ENCODE measurements around the gene ELMO1.

DNA sequence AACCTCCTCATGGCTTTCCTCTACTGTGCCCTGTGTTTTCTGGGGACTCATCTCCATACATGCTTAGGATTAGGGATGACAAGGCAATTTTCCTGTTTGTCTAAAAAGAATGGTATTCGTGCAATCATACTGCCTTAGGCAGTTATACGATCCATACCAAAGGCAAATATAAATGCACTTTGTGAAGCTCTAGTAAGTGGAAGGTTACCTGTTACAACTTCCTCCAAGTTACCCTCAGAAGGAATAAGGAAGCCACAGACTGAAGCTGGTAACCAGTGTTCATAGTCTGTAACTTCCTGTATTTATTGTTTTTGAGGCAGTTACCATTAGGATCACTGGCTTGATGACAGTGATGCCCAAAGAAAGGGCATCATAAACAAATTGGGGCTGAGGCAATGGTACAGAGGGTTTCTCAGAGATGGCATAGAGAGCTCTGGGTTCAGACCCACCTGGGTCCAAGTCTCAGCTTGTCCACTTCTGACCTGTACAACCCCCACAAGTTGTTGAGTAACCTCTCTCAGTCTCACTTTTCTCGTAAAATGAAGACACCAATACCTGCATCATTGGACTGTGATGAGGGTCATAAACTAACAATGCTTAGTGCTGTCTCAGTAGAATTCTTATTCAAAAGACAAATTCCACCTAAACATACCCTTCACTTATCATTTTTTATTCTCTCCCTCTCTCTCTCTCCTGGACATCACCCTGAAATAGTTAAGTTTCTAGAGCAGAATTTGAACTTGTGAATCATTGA lies 138.2 kb downstream of the ELMO1 start:
- TF ChIP-seq, protein P1, sequence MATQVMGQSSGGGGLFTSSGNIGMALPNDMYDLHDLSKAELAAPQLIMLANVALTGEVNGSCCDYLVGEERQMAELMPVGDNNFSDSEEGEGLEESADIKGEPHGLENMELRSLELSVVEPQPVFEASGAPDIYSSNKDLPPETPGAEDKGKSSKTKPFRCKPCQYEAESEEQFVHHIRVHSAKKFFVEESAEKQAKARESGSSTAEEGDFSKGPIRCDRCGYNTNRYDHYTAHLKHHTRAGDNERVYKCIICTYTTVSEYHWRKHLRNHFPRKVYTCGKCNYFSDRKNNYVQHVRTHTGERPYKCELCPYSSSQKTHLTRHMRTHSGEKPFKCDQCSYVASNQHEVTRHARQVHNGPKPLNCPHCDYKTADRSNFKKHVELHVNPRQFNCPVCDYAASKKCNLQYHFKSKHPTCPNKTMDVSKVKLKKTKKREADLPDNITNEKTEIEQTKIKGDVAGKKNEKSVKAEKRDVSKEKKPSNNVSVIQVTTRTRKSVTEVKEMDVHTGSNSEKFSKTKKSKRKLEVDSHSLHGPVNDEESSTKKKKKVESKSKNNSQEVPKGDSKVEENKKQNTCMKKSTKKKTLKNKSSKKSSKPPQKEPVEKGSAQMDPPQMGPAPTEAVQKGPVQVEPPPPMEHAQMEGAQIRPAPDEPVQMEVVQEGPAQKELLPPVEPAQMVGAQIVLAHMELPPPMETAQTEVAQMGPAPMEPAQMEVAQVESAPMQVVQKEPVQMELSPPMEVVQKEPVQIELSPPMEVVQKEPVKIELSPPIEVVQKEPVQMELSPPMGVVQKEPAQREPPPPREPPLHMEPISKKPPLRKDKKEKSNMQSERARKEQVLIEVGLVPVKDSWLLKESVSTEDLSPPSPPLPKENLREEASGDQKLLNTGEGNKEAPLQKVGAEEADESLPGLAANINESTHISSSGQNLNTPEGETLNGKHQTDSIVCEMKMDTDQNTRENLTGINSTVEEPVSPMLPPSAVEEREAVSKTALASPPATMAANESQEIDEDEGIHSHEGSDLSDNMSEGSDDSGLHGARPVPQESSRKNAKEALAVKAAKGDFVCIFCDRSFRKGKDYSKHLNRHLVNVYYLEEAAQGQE (IDR thresholded peaks at IDR 0.05) = no peak
- no peak for TF ChIP-seq RAD21 (IDR thresholded peaks at IDR 0.05)
- no peak for TF ChIP-seq HNF4A (conservative IDR thresholded peaks at IDR 0.05)

All from liver (tissue), 2 donors.